DMS53 treated with DMSO at 0.1 percent for 48 hours (cell line): ENCODE measurements around the gene RP9.

Experiments
- DNase-seq: peaks from one replicate; lab custom pipeline; 2025; ENCODE audit not compliant: unreplicated experiment; lab: John Stamatoyannopoulos, UW

Gene RP9

GRCh38 chr7:33109005-33109757 is at the start of gene RP9:
RP9 (minus strand) TSS chr7:33109404; CDS start chr7:33109372, 32 bp downstream.
- DNase-seq: peak; percentile 80

DNA sequence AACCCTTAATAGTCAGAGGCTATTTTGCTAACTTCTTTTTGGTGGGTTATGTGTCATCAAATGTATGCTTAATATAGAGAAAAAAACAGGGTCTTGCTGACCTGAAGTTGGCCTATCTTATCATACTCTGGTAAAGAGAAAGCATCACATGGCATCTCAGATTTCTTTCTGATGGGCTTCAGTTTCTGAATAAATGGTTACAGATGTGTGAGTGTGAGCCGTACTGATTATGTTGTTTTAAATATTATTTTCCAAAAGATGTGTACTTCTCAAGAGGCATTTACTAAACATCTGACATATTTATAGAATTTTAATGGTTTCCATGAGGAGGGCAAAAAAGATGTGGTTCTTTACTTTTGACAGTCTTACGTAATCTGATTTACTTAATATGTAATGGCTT is 48.6 kb upstream of the RP9 start:
- DNase-seq: no peak

DNA sequence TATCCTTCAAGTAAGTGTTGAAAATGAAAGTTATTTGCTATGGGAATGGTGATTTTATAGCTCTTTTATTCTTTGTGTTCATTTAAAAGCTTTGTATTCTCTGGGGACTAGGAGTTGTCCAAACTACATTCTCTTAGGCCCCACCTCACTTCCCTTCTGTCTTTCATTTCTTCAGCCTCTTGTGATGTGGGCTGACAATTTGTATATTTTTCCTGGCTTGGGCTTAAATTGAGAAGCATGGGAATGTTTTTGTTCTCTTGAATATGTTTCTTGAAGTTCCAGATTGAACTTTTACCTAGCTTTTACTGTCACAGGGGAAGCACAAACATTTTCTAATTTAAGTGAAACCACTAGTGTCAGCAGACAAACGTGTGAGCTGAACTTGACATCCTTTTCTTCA is 48.1 kb upstream of the RP9 start:
- DNase-seq: no peak

DNA sequence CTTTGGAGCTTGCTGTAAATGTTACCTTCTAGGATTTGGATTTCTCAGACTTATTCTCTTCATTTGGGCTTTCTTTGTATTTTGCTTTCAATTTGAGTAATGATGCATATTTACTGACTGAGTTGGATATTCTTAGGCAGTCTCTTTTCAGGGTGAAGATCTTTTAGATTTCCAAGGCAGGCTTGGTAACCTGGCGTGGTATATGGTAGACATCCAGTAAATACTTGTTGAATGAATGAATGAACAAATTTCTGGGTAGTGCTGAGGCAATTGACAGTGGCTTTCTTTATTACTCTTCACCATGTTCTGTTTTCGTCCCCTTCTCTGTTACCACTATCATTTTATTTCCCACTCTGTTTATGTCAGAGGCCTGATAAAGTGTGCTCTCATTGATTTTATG is 47.2 kb upstream of the RP9 start:
- DNase-seq: no peak

- no peak for DNase-seq
Observed at GRCh38 chr7:33155811-33156210, 46.6 kb upstream of the RP9 start.

DNA sequence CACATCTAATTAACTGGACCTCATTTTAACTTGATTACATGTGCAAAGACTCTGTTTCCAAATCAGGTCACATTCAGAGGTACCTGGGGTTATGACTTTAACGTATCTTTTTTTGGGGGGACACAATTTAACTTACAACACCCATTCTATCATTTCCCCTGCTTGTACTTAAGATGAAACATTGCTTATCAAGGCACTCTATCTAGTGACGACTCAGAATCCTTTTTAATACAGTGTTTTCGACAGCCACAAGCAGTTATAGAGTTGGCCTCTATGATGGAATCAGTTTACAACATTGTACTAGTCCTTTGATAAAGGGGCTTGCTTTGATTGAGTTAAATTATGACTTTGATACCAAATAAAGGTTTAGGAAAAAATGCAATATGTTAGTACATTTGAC is 42.9 kb upstream of the RP9 start:
- no peak for DNase-seq

DNA sequence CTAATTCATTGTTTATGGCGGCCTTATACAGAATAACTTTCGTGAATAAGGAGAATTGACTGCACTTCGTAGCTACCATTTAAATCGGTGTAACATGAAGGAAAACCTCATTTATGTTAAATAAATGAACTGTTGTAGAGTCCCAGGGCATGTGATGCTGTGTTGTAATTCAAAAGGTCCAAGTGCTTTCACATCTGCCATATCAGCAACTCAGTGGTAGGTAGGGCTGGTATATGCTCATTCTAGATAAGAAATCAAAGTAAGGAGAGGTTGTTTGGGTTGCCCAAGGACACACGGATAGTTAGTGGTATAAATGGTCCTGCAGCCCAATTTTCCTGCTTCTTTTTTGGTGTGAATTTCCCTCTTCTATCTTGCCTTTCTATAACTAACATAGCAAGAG is 36.0 kb upstream of the RP9 start:
- no peak for DNase-seq

DNA sequence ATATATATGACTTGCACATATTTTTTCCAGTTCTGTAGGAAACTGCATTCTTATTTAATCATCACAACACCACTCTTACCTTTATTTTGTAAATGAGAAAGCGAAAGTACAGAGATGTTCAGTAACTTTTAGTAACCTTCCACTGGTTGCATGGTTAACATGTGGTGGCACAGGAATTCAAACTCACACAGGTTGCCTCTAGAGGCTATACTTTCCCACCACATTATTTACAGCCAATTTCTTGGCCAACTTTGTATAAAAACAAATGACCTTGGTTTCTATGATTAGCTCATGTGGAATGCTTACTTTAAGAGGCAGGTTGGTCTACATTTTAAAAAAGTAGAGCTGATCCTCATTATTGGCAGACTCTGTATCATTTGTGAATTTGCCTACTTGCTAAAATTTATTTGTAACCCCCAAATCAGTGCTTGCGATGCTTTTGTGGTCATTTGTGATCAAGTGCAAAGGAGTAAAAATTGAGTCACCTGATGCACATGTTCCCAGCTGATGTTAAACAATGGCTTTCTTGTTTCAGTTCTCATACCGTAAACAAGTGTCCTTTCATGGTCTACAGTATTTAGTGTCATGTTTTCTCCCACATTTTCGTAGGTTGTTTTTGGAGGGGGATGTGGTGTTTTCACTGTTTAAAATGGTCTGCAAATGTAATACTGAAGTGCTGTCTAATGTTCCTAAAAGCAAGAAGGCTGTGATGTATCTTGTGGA is 35.0 kb upstream of the RP9 start:
- DNase-seq: no peak

- no peak for DNase-seq
Observed at GRCh38 chr7:33142585-33142984, 33.4 kb upstream of the RP9 start.

GRCh38 chr7:33137103-33137502 is 27.9 kb upstream of the RP9 start:
- DNase-seq: no peak

- DNase-seq: no peak
Observed at GRCh38 chr7:33130184-33130583, 21.0 kb upstream of the RP9 start.

- no peak for DNase-seq
Observed at GRCh38 chr7:33129806-33130153, 20.6 kb upstream of the RP9 start.

- peak; percentile 97 for DNase-seq
Observed at GRCh38 chr7:33128990-33129805, 20.0 kb upstream of the RP9 start, which contains the start of gene BBS9. BBS9 (plus strand) TSS chr7:33129564; CDS start chr7:33146253, 16,689 bp downstream.

- DNase-seq: no peak
Observed at GRCh38 chr7:33128631-33128989, 19.4 kb upstream of the RP9 start.

DNA sequence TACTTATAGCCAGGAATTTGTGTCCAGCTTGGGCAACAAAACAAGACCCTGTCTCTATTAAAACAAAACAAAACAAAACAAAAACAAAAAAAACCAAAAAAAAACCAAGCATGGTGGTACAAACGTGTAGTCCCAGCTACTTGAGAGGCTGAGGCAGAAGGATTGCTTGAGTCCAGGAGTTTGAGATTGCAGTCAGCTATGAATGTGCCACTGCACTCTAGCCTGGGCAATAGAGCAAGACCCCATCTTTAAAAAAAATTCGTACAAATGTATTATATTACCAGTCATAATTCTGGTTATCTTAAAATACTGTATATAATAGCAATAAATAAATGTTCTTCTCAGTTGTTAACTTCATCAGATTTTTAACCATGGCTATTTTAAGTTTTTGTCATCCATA is 17.9 kb upstream of the RP9 start:
- DNase-seq: no peak

GRCh38 chr7:33118383-33118782 is 9.2 kb upstream of the RP9 start:
- no peak for DNase-seq

GRCh38 chr7:33114976-33115375 is 5.8 kb upstream of the RP9 start:
- DNase-seq: no peak

- DNase-seq: no peak
Observed at GRCh38 chr7:33111614-33112013, 2.4 kb upstream of the RP9 start.

DNA sequence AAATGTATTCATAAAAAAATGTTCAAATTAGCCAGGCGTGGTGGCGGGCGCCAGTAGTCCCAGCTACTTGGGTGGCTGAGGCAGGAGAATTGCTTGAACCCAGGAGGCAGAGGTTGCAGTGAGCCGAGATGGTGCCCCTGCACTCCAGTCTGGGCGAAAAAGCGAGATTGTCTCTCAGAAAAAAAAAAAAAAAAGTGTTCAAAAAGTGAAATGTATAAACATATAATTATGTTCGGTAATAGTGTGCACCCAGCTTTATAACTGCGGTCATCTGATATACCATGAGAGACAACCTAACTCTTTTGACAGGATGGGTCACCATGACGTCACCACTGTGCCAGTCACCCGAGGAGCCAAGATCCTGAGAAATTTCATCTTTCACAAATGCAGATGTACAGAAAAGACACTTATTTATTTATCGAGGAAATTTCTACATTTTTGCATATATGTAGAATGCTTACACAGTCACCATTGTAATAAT is 594 bp upstream of the RP9 start:
- peak; percentile 57 for DNase-seq

DNA sequence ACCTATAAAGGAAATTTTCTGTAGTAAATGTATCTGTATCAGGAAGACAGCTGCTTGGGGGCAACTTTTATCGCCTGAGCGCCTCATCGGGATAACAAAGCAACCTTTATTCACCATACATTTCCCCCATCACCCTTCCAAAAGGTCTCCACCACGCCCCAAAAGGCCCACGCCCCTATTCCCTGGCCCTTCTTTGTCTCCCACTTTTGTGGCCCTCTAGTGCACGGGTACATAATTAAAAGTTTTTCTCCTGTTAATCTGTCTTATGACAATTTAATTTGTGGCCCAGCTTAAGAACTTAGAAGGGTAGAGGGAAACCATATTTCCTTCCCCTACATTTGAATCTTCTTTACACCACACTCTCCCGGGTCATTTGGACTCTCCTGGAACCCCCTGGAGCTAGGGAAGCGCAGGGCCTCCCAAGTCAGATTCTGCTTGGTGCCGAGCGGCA is 625 bp downstream of the RP9 start:
- DNase-seq: no peak
